CD1c-positive myeloid dendritic cell (primary cell): ENCODE data around the gene TIAM1.

Source experiments
- DNase-seq: peaks from one replicate; pipeline ENCODE4 v3.0.0-alpha.2; 2016; ENCODE audit errors: extremely low spot score

The TIAM1 gene

GRCh38 chr21:31203431-31204054, 140.5 kb downstream of the TIAM1 start:
- no peak for DNase-seq

GRCh38 chr21:31201548-31201947, 142.5 kb downstream of the TIAM1 start:
- DNase-seq = peak; percentile 94

GRCh38 chr21:31201144-31201543, 142.9 kb downstream of the TIAM1 start:
- DNase-seq = no peak

- DNase-seq = peak; percentile 82
Observed at GRCh38 chr21:31198575-31198974, 145.5 kb downstream of the TIAM1 start.

- DNase-seq = no peak
Observed at GRCh38 chr21:31196724-31197123, 147.3 kb downstream of the TIAM1 start.

- no peak for DNase-seq
Observed at GRCh38 chr21:31195334-31196015, 148.6 kb downstream of the TIAM1 start.

GRCh38 chr21:31194510-31195293, 149.4 kb downstream of the TIAM1 start:
- no peak for DNase-seq

- DNase-seq = no peak
Observed at GRCh38 chr21:31193761-31194160, 150.3 kb downstream of the TIAM1 start.

- no peak for DNase-seq
Observed at GRCh38 chr21:31191553-31191952, 152.5 kb downstream of the TIAM1 start.

- no peak for DNase-seq
Observed at GRCh38 chr21:31190516-31190915, 153.5 kb downstream of the TIAM1 start.

- DNase-seq = no peak
Observed at GRCh38 chr21:31187499-31187898, 156.6 kb downstream of the TIAM1 start.

GRCh38 chr21:31186916-31187315, 157.1 kb downstream of the TIAM1 start:
- no peak for DNase-seq

GRCh38 chr21:31185663-31186062, 158.4 kb downstream of the TIAM1 start:
- DNase-seq = no peak

GRCh38 chr21:31184876-31185275, 159.2 kb downstream of the TIAM1 start:
- no peak for DNase-seq

GRCh38 chr21:31184459-31184858, 159.6 kb downstream of the TIAM1 start:
- DNase-seq = peak; percentile 30

- no peak for DNase-seq
Observed at GRCh38 chr21:31182231-31183140, 161.6 kb downstream of the TIAM1 start.

- no peak for DNase-seq
Observed at GRCh38 chr21:31181082-31181750, 162.8 kb downstream of the TIAM1 start.

GRCh38 chr21:31180256-31181081, 163.6 kb downstream of the TIAM1 start:
- peak; percentile 48 for DNase-seq

GRCh38 chr21:31176725-31177124, 167.3 kb downstream of the TIAM1 start:
- DNase-seq = peak; percentile 21

- peak; percentile 71 for DNase-seq
Observed at GRCh38 chr21:31176080-31176551, 167.9 kb downstream of the TIAM1 start.
